Ascending aorta (tissue), 2 donors: ENCODE measurements around the gene RAVER2. TPM values are rescaled to one million over a fixed set of nuclear protein-coding genes. Genes with fewer than 3 reads are reported as not detected.
"Not testable (repeated sequence)": the region's sequence is repeated elsewhere in the genome, so short reads cannot be mapped to it uniquely, and the experiment has no call there.

ENCODE experiments used
- DNase-seq, 2 donors: peaks; one replicate each; pipeline ENCODE4 v3.0.0-alpha.2; 2019; ENCODE audit warnings: low spot score in 2 of 2
- H3K27ac ChIP-seq, 2 donors: fragments of 200-600 bp; sonication (generic); one replicate each; pipeline ENCODE4 v1.5.1; 2016 to 2017; ENCODE audit warnings: mild to moderate bottlenecking in 1 of 2
- H3K27me3 ChIP-seq: fragments of 200-600 bp; sonication (generic); one replicate; pipeline ENCODE4 v1.5.1; 2017
- H3K36me3 ChIP-seq, 2 donors: fragments of 200-600 bp; sonication (generic); one replicate each; pipeline ENCODE4 v1.5.1; 2016
- H3K4me1 ChIP-seq, 2 donors: fragments of 200-600 bp; sonication (generic); one replicate each; pipeline ENCODE4 v1.5.1; 2016 to 2017; ENCODE audit warnings: mild to moderate bottlenecking in 1 of 2
- H3K4me3 ChIP-seq, 2 donors: fragments of 200-600 bp; sonication (generic); one replicate each; pipeline ENCODE4 v1.5.1; 2016 to 2017; ENCODE audit warnings: mild to moderate bottlenecking in 1 of 2
- H3K9me3 ChIP-seq, 2 donors: fragments of 200-600 bp; sonication (generic); one replicate each; pipeline ENCODE4 v1.5.1; 2016
- CTCF ChIP-seq, 3 experiments: fragments of 200-600 bp in 2 of 3; fragments of 450-650 bp in 1 of 3; sonication (generic) in 2 of 3; IDR thresholded peaks; one replicate each; pipeline ENCODE4 v1.5.1; 2016 to 2019; ENCODE audit warnings: antibody characterized with exemption in 3 of 3, mild to moderate bottlenecking in 1 of 3, moderate library complexity in 1 of 3
- intact Hi-C: fragments of 100-400 bp; cut with DNase I; formaldehyde crosslinking; loops from one replicate; pipeline ENCODE4 v1.15.1; 2023
- total RNA-seq: library from RNA; depleted of rRNA; stranded (reverse); fragments of >200 nt; gene quantifications from one replicate; pipeline ENCODE4 v1.1.0, GENCODE V29; 2016

RAVER2 gene
- total RNA-seq, 1 donor from 2014 or later: 17.7 TPM

GRCh38 chr1:64809309-64809708 is 64.4 kb downstream of the RAVER2 start:
- peaks cover 0 to 3% of the 10 kb centered on the region in 2 donors for H3K36me3 ChIP-seq
- no peak overlapping the region for H3K4me3 ChIP-seq
- peaks cover 0 to 5% of the 10 kb centered on the region in 2 donors for H3K4me1 ChIP-seq
- intact Hi-C loops: no loop called here
- H3K27ac ChIP-seq: no peak overlapping the region
- DNase-seq: no peak
- TF ChIP-seq CTCF (IDR thresholded peaks at IDR 0.05): no peak
- H3K27me3 ChIP-seq: no peaks in the 10 kb centered on the region
- H3K9me3 ChIP-seq: no peaks in the 10 kb centered on the region

GRCh38 chr1:64810001-64810400 is 65.1 kb downstream of the RAVER2 start:
- Histone ChIP-seq H3K27me3 (no peaks in the 10 kb centered on the region), H3K9me3 (no peaks in the 10 kb centered on the region), H3K4me3 (no peak overlapping the region), H3K36me3 (peaks cover 3 to 5% of the 10 kb centered on the region in 2 donors), H3K4me1 (peaks cover 0 to 5% of the 10 kb centered on the region in 2 donors), H3K27ac (no peak overlapping the region)
- intact Hi-C loops: no loop called here
- DNase-seq: no peak
- TF ChIP-seq CTCF (IDR thresholded peaks at IDR 0.05): no peak

- Histone ChIP-seq H3K4me1 (peaks cover 0 to 5% of the 10 kb centered on the region in 2 donors), H3K27ac (no peak overlapping the region), H3K27me3 (no peaks in the 10 kb centered on the region), H3K36me3 (peaks cover 3 to 15% of the 10 kb centered on the region in 2 donors), H3K4me3 (no peak overlapping the region), H3K9me3 (no peaks in the 10 kb centered on the region)
- DNase-seq: no peak
- no peak for TF ChIP-seq CTCF (IDR thresholded peaks at IDR 0.05)
- intact Hi-C loops: no loop called here
These were observed 66.3 kb downstream of the RAVER2 start for GRCh38 chr1:64811131-64811530.

GRCh38 chr1:64814427-64814826 is 69.6 kb downstream of the RAVER2 start:
- intact Hi-C loops: no loop called here
- DNase-seq: no peak
- Histone ChIP-seq H3K4me1 (no peaks in the 10 kb centered on the region), H3K36me3 (peaks cover 3 to 20% of the 10 kb centered on the region in 2 donors), H3K4me3 (no peak overlapping the region), H3K9me3 (no peaks in the 10 kb centered on the region), H3K27me3 (no peaks in the 10 kb centered on the region), H3K27ac (no peak overlapping the region)
- no peak for TF ChIP-seq CTCF (IDR thresholded peaks at IDR 0.05)

- H3K27ac ChIP-seq, H3K4me3 ChIP-seq, H3K4me1 ChIP-seq, H3K27me3 ChIP-seq, intact Hi-C loops, H3K9me3 ChIP-seq, DNase-seq: not testable (repeated sequence)
- peaks cover 3 to 20% of the 10 kb centered on the region in 2 donors for H3K36me3 ChIP-seq
These were observed 72.5 kb downstream of the RAVER2 start for GRCh38 chr1:64817364-64817763.

GRCh38 chr1:64820572-64820971 is 75.7 kb downstream of the RAVER2 start:
- H3K9me3 ChIP-seq, DNase-seq, H3K27ac ChIP-seq, H3K27me3 ChIP-seq, H3K4me1 ChIP-seq, H3K4me3 ChIP-seq: not testable (repeated sequence)
- peaks cover 0 to 10% of the 10 kb centered on the region in 2 donors for H3K36me3 ChIP-seq
- intact Hi-C loops: loop anchor here (5.0 kb wide), 1 partner anchor 343 kb away; no protein-coding TSS in a partner anchor

GRCh38 chr1:64822621-64823020 is 77.7 kb downstream of the RAVER2 start:
- H3K9me3 ChIP-seq: no peaks in the 10 kb centered on the region
- DNase-seq: no peak
- no peaks in the 10 kb centered on the region for H3K4me1 ChIP-seq
- TF ChIP-seq CTCF (IDR thresholded peaks at IDR 0.05): no peak
- H3K36me3 ChIP-seq: no peaks in the 10 kb centered on the region
- no peak overlapping the region for H3K27ac ChIP-seq
- H3K27me3 ChIP-seq: no peaks in the 10 kb centered on the region
- intact Hi-C loops: loop anchor here (5.0 kb wide), 1 partner anchor 345 kb away; no protein-coding TSS in a partner anchor
- H3K4me3 ChIP-seq: no peak overlapping the region
